H1 (cell line): ENCODE results near the gene HSPA1L. TPM values are rescaled to one million over a fixed set of nuclear protein-coding genes. Genes with fewer than 3 reads are reported as not detected.

Source experiments
- CTCF ChIA-PET: fragments of 300-600 bp; sonication (Branson Sonifier 250); formaldehyde crosslinking; loops from one replicate; lab custom pipeline; 2021; ENCODE audit not compliant: partially characterized antibody; lab: Charles Lee
- POLR2A ChIA-PET: fragments of 300-600 bp; sonication (Branson Sonifier 250); formaldehyde crosslinking; loops from one replicate; lab custom pipeline; 2021; ENCODE audit warnings: inconsistent platforms; ENCODE audit not compliant: partially characterized antibody; lab: Charles Lee
- DNase-seq, 2 experiments: peaks; one replicate each; pipeline versions ENCODE4 v3.0.0 to v3.0.0-alpha.2; 2010 to 2022; ENCODE audit warnings: low spot score in 2 of 2, low read depth in 1 of 2, mixed read lengths in 1 of 2
- FAIRE-seq: peaks from 2 replicates; lab custom pipeline; 2011; peaks lifted over from hg19 to GRCh38; lab: Jason Lieb, UNC
- H2AFZ ChIP-seq: 2 replicates; pipeline ENCODE4 v1.8.1; 2012; ENCODE audit warnings: low read length, inconsistent platforms
- H2AK5ac ChIP-seq: 2 replicates; pipeline ENCODE4 v1.6.1; 2013; ENCODE audit warnings: low read depth, low read length
- H2BK120ac ChIP-seq: replicated peaks from 2 replicates; pipeline ENCODE3; 2013; ENCODE audit warnings: low read depth, low read length, inconsistent platforms
- H2BK12ac ChIP-seq: 2 replicates; pipeline ENCODE4 v1.6.1; 2013; ENCODE audit warnings: low read depth, low read length
- H2BK15ac ChIP-seq: 2 replicates; pipeline ENCODE4 v1.6.1; 2013; ENCODE audit warnings: low read length
- H2BK20ac ChIP-seq: 2 replicates; pipeline ENCODE4 v1.6.1; 2013; ENCODE audit warnings: low read length
- H2BK5ac ChIP-seq: 2 replicates; pipeline ENCODE4 v1.6.1; 2013; ENCODE audit warnings: low read depth, low read length
- H3K14ac ChIP-seq: 2 replicates; pipeline ENCODE4 v1.6.1; 2013; ENCODE audit warnings: inconsistent platforms; ENCODE audit not compliant: insufficient read length
- H3K18ac ChIP-seq: 2 replicates; pipeline ENCODE4 v1.6.1; 2013; ENCODE audit warnings: low read length; ENCODE audit errors: extremely low read depth
- H3K23ac ChIP-seq: 2 replicates; pipeline ENCODE4 v1.6.1; 2013; ENCODE audit warnings: inconsistent platforms; ENCODE audit not compliant: insufficient read length
- H3K23me2 ChIP-seq: 2 replicates; pipeline ENCODE4 v1.6.1; 2013; ENCODE audit warnings: low read depth, low read length
- H3K27ac ChIP-seq: 2 replicates; pipeline ENCODE4 v1.6.1; 2011; ENCODE audit warnings: low read depth, low read length, inconsistent platforms
- H3K27me3 ChIP-seq, 4 experiments: replicated peaks in 1 of 4; 1 replicate in 1 of 4; 2 replicates in 3 of 4; pipeline versions ENCODE4 v1.6.1 to v1.8.1; 2011 to 2013; ENCODE audit warnings: low read length in 3 of 4, mild to moderate bottlenecking in 3 of 4, inconsistent platforms in 2 of 4, mixed read lengths in 2 of 4, moderate library complexity in 1 of 4; ENCODE audit not compliant: control insufficient read depth in 3 of 4, insufficient read depth in 3 of 4; ENCODE audit errors: extremely low read depth in 1 of 4
- H3K36me3 ChIP-seq, 4 experiments: 2 replicates each; pipeline versions ENCODE4 v1.6.1 to v1.8.1; 2011 to 2013; ENCODE audit warnings: mild to moderate bottlenecking in 4 of 4, low read length in 3 of 4, moderate library complexity in 2 of 4, control low read depth in 1 of 4, inconsistent platforms in 1 of 4; ENCODE audit not compliant: insufficient read depth in 4 of 4, control insufficient read depth in 2 of 4
- H3K4ac ChIP-seq: replicated peaks from 2 replicates; pipeline ENCODE3; 2013; ENCODE audit warnings: low read length, low read depth, mixed read lengths, inconsistent platforms; ENCODE audit not compliant: insufficient read length
- H3K4me1 ChIP-seq, 4 experiments: replicated peaks in 1 of 4; 1 replicate in 1 of 4; 2 replicates in 3 of 4; pipeline versions ENCODE4 v1.6.1 to v1.8.1; 2011 to 2013; ENCODE audit warnings: low read length in 3 of 4, inconsistent platforms in 2 of 4, mixed read lengths in 1 of 4; ENCODE audit not compliant: insufficient read depth in 4 of 4, control insufficient read depth in 3 of 4
- H3K4me2 ChIP-seq, 2 experiments: 2 replicates each; pipeline versions ENCODE4 v1.6.1 to v1.8.1; 2011 to 2013; ENCODE audit warnings: low read depth in 2 of 2, low read length in 2 of 2, control low read depth in 1 of 2, inconsistent platforms in 1 of 2, mild to moderate bottlenecking in 1 of 2; ENCODE audit not compliant: insufficient read depth in 1 of 2
- H3K4me3 ChIP-seq, 4 experiments: fragments of 200-600, 300-600 bp in 1 of 4; sonication (generic), shearing (Covaris generic), sonication (Bioruptor Twin) in 1 of 4; 2 replicates each; pipeline versions ENCODE4 v1.5.1 to v1.8.1; 2011 to 2016; ENCODE audit warnings: low read length in 4 of 4, low read depth in 3 of 4, control low read depth in 2 of 4, inconsistent platforms in 2 of 4, mild to moderate bottlenecking in 2 of 4, mixed read lengths in 1 of 4, moderate library complexity in 1 of 4; ENCODE audit not compliant: insufficient read depth in 2 of 4; ENCODE audit errors: extremely low read depth in 1 of 4
- H3K56ac ChIP-seq: replicated peaks from 2 replicates; pipeline ENCODE3; 2013; ENCODE audit warnings: low read depth, mild to moderate bottlenecking, mixed read lengths, low read length, inconsistent platforms; ENCODE audit not compliant: insufficient read length
- H3K79me1 ChIP-seq: 2 replicates; pipeline ENCODE4 v1.6.1; 2013; ENCODE audit warnings: low read depth, low read length, control low read depth
- H3K79me2 ChIP-seq, 2 experiments: 2 replicates each; pipeline versions ENCODE4 v1.6.1 to v1.8.1; 2012 to 2013; ENCODE audit warnings: low read length in 2 of 2, mild to moderate bottlenecking in 2 of 2, inconsistent platforms in 1 of 2; ENCODE audit not compliant: insufficient read depth in 2 of 2, control insufficient read depth in 1 of 2
- H3K9ac ChIP-seq, 4 experiments: replicated peaks in 1 of 4; 1 replicate in 1 of 4; 2 replicates in 3 of 4; pipeline versions ENCODE4 v1.6.1 to v1.8.1; 2011 to 2013; ENCODE audit warnings: low read depth in 3 of 4, low read length in 3 of 4, control low read depth in 2 of 4, mild to moderate bottlenecking in 2 of 4, moderate library complexity in 2 of 4, inconsistent platforms in 1 of 4; ENCODE audit errors: extremely low read depth in 1 of 4
- H3K9me3 ChIP-seq, 2 experiments: 2 replicates each; pipeline versions ENCODE4 v1.6.1 to v1.8.1; 2012 to 2013; ENCODE audit warnings: mild to moderate bottlenecking in 2 of 2, moderate library complexity in 2 of 2, control low read depth in 1 of 2, inconsistent platforms in 1 of 2, low read depth in 1 of 2, low read length in 1 of 2, mixed read lengths in 1 of 2; ENCODE audit not compliant: insufficient read depth in 2 of 2
- H4K20me1 ChIP-seq, 2 experiments: replicated peaks in 1 of 2; 2 replicates each; pipeline versions ENCODE3 to v1.8.1; 2011 to 2013; ENCODE audit warnings: inconsistent platforms in 2 of 2, low read length in 2 of 2, mild to moderate bottlenecking in 1 of 2; ENCODE audit not compliant: insufficient read depth in 2 of 2, control insufficient read depth in 1 of 2
- H4K5ac ChIP-seq: 2 replicates; pipeline ENCODE4 v1.6.1; 2013; ENCODE audit warnings: low read length, low read depth, mixed read lengths, inconsistent platforms; ENCODE audit not compliant: insufficient read length
- H4K8ac ChIP-seq: 2 replicates; pipeline ENCODE4 v1.8.0; 2013; ENCODE audit warnings: mild to moderate bottlenecking, moderate library complexity, low read length, inconsistent platforms; ENCODE audit not compliant: insufficient read depth; ENCODE audit errors: extremely low read depth
- H4K91ac ChIP-seq: replicated peaks from 2 replicates; pipeline ENCODE3; 2013; ENCODE audit warnings: low read length, mixed read lengths, inconsistent platforms; ENCODE audit not compliant: insufficient read length
- BCL11A ChIP-seq, 2 experiments: IDR thresholded peaks; one replicate each; pipeline ENCODE4 v1.6.1; 2011; ENCODE audit warnings: low read depth in 2 of 2, low read length in 2 of 2, mild to moderate bottlenecking in 2 of 2
- CBX5 ChIP-seq: fragments of 300-800, 300-1000 bp; sonication (generic); IDR thresholded peaks from 2 replicates; pipeline ENCODE4 v1.7.1; 2016; ENCODE audit warnings: antibody characterized with exemption, low read length, low read depth
- CBX8 ChIP-seq: fragments of 300-800, 300-1000 bp; sonication (generic); IDR thresholded peaks from 2 replicates; pipeline ENCODE4 v1.7.1; 2016; ENCODE audit warnings: low read depth, low read length, borderline replicate concordance
- GTF2F1 ChIP-seq: IDR thresholded peaks from 2 replicates; pipeline ENCODE4 v1.6.1; 2012; ENCODE audit warnings: low read depth, low read length, improper control_type of control experiment, borderline replicate concordance
- NANOG ChIP-seq: IDR thresholded peaks from 2 replicates; pipeline ENCODE4 v1.6.1; 2011; ENCODE audit warnings: low read length, low read depth, mild to moderate bottlenecking, inconsistent platforms; ENCODE audit not compliant: insufficient read depth, poor library complexity, severe bottlenecking
- POLR2AphosphoS5 ChIP-seq: IDR thresholded peaks from 2 replicates; pipeline ENCODE4 v1.6.1; 2011; ENCODE audit warnings: low read depth, low read length
- POU5F1 ChIP-seq: IDR thresholded peaks from 2 replicates; pipeline ENCODE4 v1.6.1; 2011; ENCODE audit warnings: low read depth, mild to moderate bottlenecking, low read length, moderate library complexity
- SP2 ChIP-seq: IDR thresholded peaks from 2 replicates; pipeline ENCODE4 v1.6.1; 2012; ENCODE audit warnings: mild to moderate bottlenecking, low read length, inconsistent platforms
- SP4 ChIP-seq: IDR thresholded peaks from 2 replicates; pipeline ENCODE4 v1.6.1; 2012; ENCODE audit warnings: low read length, inconsistent platforms
- SUZ12 ChIP-seq: fragments of 200-600 bp; sonication (generic); IDR thresholded peaks from 2 replicates; pipeline ENCODE4 v1.6.1; 2012; ENCODE audit warnings: mild to moderate bottlenecking, inconsistent platforms, low read length, moderate library complexity, mixed read lengths
- YY1 ChIP-seq: IDR thresholded peaks from 2 replicates; pipeline ENCODE4 v1.6.1; 2011; ENCODE audit warnings: low read depth, mild to moderate bottlenecking, low read length
- ZNF274 ChIP-seq: IDR thresholded peaks from 2 replicates; pipeline ENCODE4 v1.7.0; 2012; ENCODE audit warnings: low read length, borderline replicate concordance; ENCODE audit errors: extremely low read depth
- WGBS, 2 experiments: shearing (Covaris generic) in 1 of 2; methylation state at CpG; one replicate each; pipeline versions ENCODE4 v1.1.6 to v1.1.7; 2013 to 2015; ENCODE audit warnings: low lambda C conversion rate in 2 of 2, mixed read lengths in 2 of 2, inconsistent platforms in 1 of 2, low coverage in 1 of 2, missing lambda C conversion rate in 1 of 2; ENCODE audit not compliant: insufficient replicate concordance in 2 of 2, insufficient coverage in 1 of 2, insufficient read length in 1 of 2; ENCODE audit errors: extremely low coverage in 1 of 2, missing lambda C conversion rate in 1 of 2; 5-methylcytosine and 5-hydroxymethylcytosine counted together
- polyA plus RNA-seq, 7 experiments: library from polyadenylated mRNA; depleted of rRNA in 3 of 7; stranded (reverse) in 5 of 7; unstranded in 2 of 7; fragments of >200 nt in 5 of 7; fragments of 200-250 nt in 2 of 7; gene quantifications; 1 replicate in 5 of 7; 2 replicates in 1 of 7; 4 replicates in 1 of 7; pipeline versions ENCODE4 v1.2.1 to v1.2.3, GENCODE V29; 2011 to 2013; ENCODE audit warnings: missing spikeins in 2 of 7, mixed read lengths in 2 of 7
- total RNA-seq: library from RNA; stranded (reverse); fragmentation: NEBNext Ultra II Directional; extraction: Animal tissue kit (Norgen Biotek cat#: 25700); gene quantifications from 2 replicates; pipeline ENCODE4 v1.2.1, GENCODE V29; 2021

The HSPA1L gene
- total and polyA plus RNA-seq, 2 of the 8 experiments (the other 6 are each of a cell fraction or from before 2014, with no cell fraction given), result 1.00 to 1.9 TPM

GRCh38 chr6:31827286-31828079 is 12.4 kb upstream of the HSPA1L start, which contains the start of gene HSPA1B:
TSS of gene HSPA1B (plus strand) at chr6:31827738. CDS start at chr6:31827951, 213 bp downstream.
- Histone ChIP-seq H2AFZ (peak within 1 kb of the TSS; percentile 54; the same call in 1 of the 2 replicates), H2BK5ac (peak within 1 kb of the TSS; percentile 92), H2BK20ac (peak within 1 kb of the TSS; percentile 2; the same call in 1 of the 2 replicates), H3K79me2 (peaks cover 0 to 23% of the 10 kb centered on the region in 2 experiments; a peak in 2 of 4 replicates), H3K9me3 (no peaks in the 10 kb centered on the region), H3K4me3 (peak within 1 kb of the TSS; percentile 55 to 75 (median 72)), H3K9ac (peak within 1 kb of the TSS; percentile 63 to 79 (median 64)), H2BK15ac (peak within 1 kb of the TSS; percentile 92; the same call in 1 of the 2 replicates), H3K36me3 (no peaks in the 10 kb centered on the region), H2AK5ac (no peak within 1 kb of the TSS), H4K8ac (no peak within 1 kb of the TSS), H3K23me2 (peaks cover 13% of the 10 kb centered on the region), H3K27me3 (no peaks in the 10 kb centered on the region), H3K4me2 (peak within 1 kb of the TSS; percentile 87 to 100), H3K27ac (peak within 1 kb of the TSS; percentile 77), H2BK12ac (peak within 1 kb of the TSS; percentile 84; the same call in 1 of the 2 replicates), H4K91ac (peak within 1 kb of the TSS; percentile 41), H4K5ac (peak within 1 kb of the TSS; percentile 78), H2BK120ac (no peak within 1 kb of the TSS), H3K23ac (no peak within 1 kb of the TSS), H3K4me1 (peaks cover 5 to 12% (median 9%) of the 10 kb centered on the region in 4 experiments; a peak in 6 of 7 replicates), H3K79me1 (peaks cover 2% of the 10 kb centered on the region; the same call in 1 of the 2 replicates), H3K56ac (no peak within 1 kb of the TSS), H4K20me1 (peaks cover 0 to 3% of the 10 kb centered on the region in 2 experiments), H3K4ac (peak within 1 kb of the TSS; percentile 16), H3K14ac (no peak within 1 kb of the TSS), H3K18ac (peak within 1 kb of the TSS; percentile 93)
- 1% methylated on average over 45 of the region's 56 CpGs; no CpG with 5 or more reads in 1 of the 2 experiments for WGBS, 2 experiments
- POLR2A ChIA-PET, result interaction anchor here (0.7 to 10.9 kb wide), 54 partner anchors 8 to 352 kb away, joined by 3 to 136 read pairs (median 4); partner anchors contain the start of genes ABHD16A, APOM, BAG6 and C6orf47
- DNase-seq (peak; percentile 98), FAIRE-seq (no peak)
- CTCF ChIA-PET, result interaction anchor here (0.6 to 2.6 kb wide), 9 partner anchors 11 to 138 kb away, joined by 3 to 12 read pairs (median 4); partner anchors contain the start of genes LSM2 and VARS1
- no peak for TF ChIP-seq BCL11A (IDR thresholded peaks at IDR 0.05; ENCODE audit: low read depth in 2 of 2, low read length in 2 of 2)
- TF ChIP-seq CBX5, result no peak
- TF ChIP-seq ZNF274, result no peak
- no peak for TF ChIP-seq NANOG
- peak; percentile 94 for TF ChIP-seq GTF2F1
- TF ChIP-seq CBX8, result no peak
- TF ChIP-seq YY1, result no peak
- TF ChIP-seq SP4, result peak; percentile 52; the same call in 1 of the 2 replicates
- TF ChIP-seq SUZ12, result no peak
- no peak for TF ChIP-seq POU5F1
- 0 out of 2 replicates have a peak, but pooled peaks have one; percentile 26 for TF ChIP-seq SP2
- TF ChIP-seq POLR2AphosphoS5, result peak; percentile 100
